Daoy (cell line): ENCODE measurements around the gene GNB5. TPM values are rescaled to one million over a fixed set of nuclear protein-coding genes. Genes with fewer than 3 reads are reported as not detected.

ENCODE experiments used
- DNase-seq: peaks from one replicate; pipeline ENCODE4 v3.0.0-alpha.2; 2015; ENCODE audit warnings: low read depth
- total RNA-seq: library from RNA; depleted of rRNA; stranded (reverse); fragments of >200 nt; shearing (Covaris generic); gene quantifications from 2 replicates; pipeline ENCODE4 v1.2.3, GENCODE V29; 2014; rRNA removed

Gene GNB5
- total RNA-seq, 1 experiment from 2014 or later, result 35.4 TPM

DNA sequence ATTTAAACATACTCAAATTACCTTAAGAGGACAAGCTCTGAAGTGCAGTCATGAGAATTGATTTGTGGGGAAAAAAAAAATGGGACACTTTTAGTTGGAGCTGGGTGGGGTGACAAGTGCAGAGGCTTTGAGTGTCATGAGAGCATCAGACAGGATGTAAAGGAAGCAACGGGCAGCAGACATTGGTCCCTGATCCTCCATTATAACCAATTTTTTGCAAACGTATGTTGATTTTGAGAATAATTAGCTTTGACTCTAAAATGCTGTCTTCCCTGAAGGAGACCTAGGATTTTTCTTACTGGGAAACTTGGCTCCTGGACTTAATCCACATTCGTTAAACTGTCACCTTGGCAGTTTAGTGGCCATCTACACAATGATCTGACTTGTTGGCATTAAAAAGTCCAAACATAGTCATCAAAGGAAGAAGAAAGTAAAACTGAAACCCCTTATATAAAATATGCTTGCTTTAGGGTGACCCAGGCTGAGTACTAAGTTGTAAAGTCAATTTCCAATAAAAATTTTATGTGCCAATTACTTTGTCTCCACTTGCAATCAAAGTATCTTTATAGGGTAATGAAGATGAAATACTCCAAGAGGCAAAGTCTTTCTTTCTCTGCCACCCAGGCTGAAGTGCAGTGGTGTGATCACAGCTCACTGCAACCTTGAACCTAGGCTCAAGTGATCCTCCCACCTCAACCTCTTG is 124.2 kb downstream of the GNB5 start:
- DNase-seq, result no peak

Other genes with a start within 250 kb of the GNB5 start
- gene LEO1, start 219.6 kb downstream of the GNB5 start, total RNA-seq, result 126 and 151 TPM in 2 replicates
- gene MAPK6, start 172.2 kb downstream of the GNB5 start, total RNA-seq, result 113 and 119 TPM in 2 replicates
- gene BCL2L10, start 78.6 kb downstream of the GNB5 start, total RNA-seq, result not detected in 2 replicates
- gene MYO5C, start 104.4 kb upstream of the GNB5 start, total RNA-seq, result 8.0 and 16.5 TPM in 2 replicates